GM23338 (cell line): ENCODE results near the gene PRKX. TPM values are rescaled to one million over a fixed set of nuclear protein-coding genes. Genes with fewer than 3 reads are reported as not detected.
"Not testable (repeated sequence)": the region's sequence is repeated elsewhere in the genome, so short reads cannot be mapped to it uniquely, and the experiment has no call there.

ENCODE experiments used
- ATAC-seq: fragments of 200-7000 bp; cut with Tn5 transposase; 3 replicates; pipeline ENCODE4 v1.9.1; 2020
- DNase-seq: peaks from one replicate; pipeline ENCODE4 v3.0.0-alpha.2; 2015; ENCODE audit warnings: low spot score
- H2AFZ ChIP-seq: fragments of 200-600 bp; sonication (generic); 2 replicates; pipeline ENCODE4 v1.8.0; 2016; ENCODE audit warnings: antibody characterized with exemption, mild to moderate bottlenecking, moderate library complexity
- H3F3A ChIP-seq: fragments of 200-600 bp; sonication (generic); replicated peaks from 2 replicates; pipeline ENCODE4 v1.8.0; 2017; ENCODE audit warnings: antibody characterized with exemption, mixed run types, low read depth
- H3K27ac ChIP-seq: fragments of 200-600 bp; sonication (generic); 2 replicates; pipeline ENCODE4 v1.6.1; 2016; ENCODE audit warnings: low read depth
- H3K27me3 ChIP-seq: fragments of 200-600 bp; sonication (generic); 2 replicates; pipeline ENCODE4 v1.8.0; 2016; ENCODE audit warnings: mild to moderate bottlenecking, mixed run types, moderate library complexity; ENCODE audit not compliant: insufficient read depth
- H3K36me3 ChIP-seq: fragments of 200-600 bp; sonication (generic); 2 replicates; pipeline ENCODE4 v1.8.0; 2016; ENCODE audit warnings: mild to moderate bottlenecking; ENCODE audit not compliant: insufficient read depth
- H3K4me1 ChIP-seq: fragments of 200-600 bp; sonication (generic); 2 replicates; pipeline ENCODE4 v1.8.0; 2016; ENCODE audit warnings: mild to moderate bottlenecking, moderate library complexity; ENCODE audit not compliant: insufficient read depth
- H3K4me2 ChIP-seq: fragments of 200-600 bp; sonication (generic); 2 replicates; pipeline ENCODE4 v1.7.1; 2017; ENCODE audit warnings: mixed run types
- H3K4me3 ChIP-seq: fragments of 200-600 bp; sonication (generic); 2 replicates; pipeline ENCODE4 v1.6.1; 2016; ENCODE audit warnings: mixed run types
- H3K79me2 ChIP-seq: fragments of 200-600 bp; sonication (generic); replicated peaks from 2 replicates; pipeline ENCODE4 v1.8.0; 2017; ENCODE audit warnings: mild to moderate bottlenecking; ENCODE audit not compliant: insufficient read depth
- H3K9me2 ChIP-seq: fragments of 200-600 bp; sonication (generic); 2 replicates; pipeline ENCODE4 v1.8.0; 2017; ENCODE audit not compliant: insufficient read depth
- H4K20me1 ChIP-seq: fragments of 200-600 bp; sonication (generic); replicated peaks from 2 replicates; pipeline ENCODE4 v1.8.0; 2017; ENCODE audit warnings: mild to moderate bottlenecking; ENCODE audit not compliant: insufficient read depth
- H3K27ac Mint-ChIP-seq: 2 replicates; pipeline ENCODE4 v1.8.0; 2020; ENCODE audit warnings: inconsistent platforms, mild to moderate bottlenecking, moderate library complexity, mixed read lengths
- H3K27me3 Mint-ChIP-seq: 3 replicates; pipeline ENCODE4 v1.8.0; 2022; ENCODE audit warnings: low read depth, mild to moderate bottlenecking, moderate library complexity, mixed read lengths, inconsistent platforms; ENCODE audit not compliant: insufficient read depth, poor library complexity
- H3K36me3 Mint-ChIP-seq: 3 replicates; pipeline ENCODE4 v1.8.0; 2021; ENCODE audit warnings: low read depth, mild to moderate bottlenecking, inconsistent platforms, moderate library complexity, mixed read lengths
- H3K4me1 Mint-ChIP-seq: 3 replicates; pipeline ENCODE4 v1.8.0; 2020; ENCODE audit warnings: mild to moderate bottlenecking, inconsistent platforms, mixed read lengths
- H3K4me3 Mint-ChIP-seq: 3 replicates; pipeline ENCODE4 v1.8.0; 2021; ENCODE audit warnings: moderate library complexity, mild to moderate bottlenecking, inconsistent platforms, mixed read lengths
- H3K9me3 Mint-ChIP-seq: 3 replicates; pipeline ENCODE4 v1.8.0; 2020; ENCODE audit warnings: moderate library complexity, mild to moderate bottlenecking, inconsistent platforms, mixed read lengths
- EZH2phosphoT487 ChIP-seq: fragments of 200-600 bp; sonication (generic); IDR thresholded peaks from one replicate; pipeline ENCODE4 v1.8.1; 2018; ENCODE audit warnings: antibody characterized with exemption; ENCODE audit not compliant: unreplicated experiment
- JUNB ChIP-seq: IDR thresholded peaks from one replicate; pipeline ENCODE4 v1.6.1; 2016; ENCODE audit warnings: antibody characterized with exemption; ENCODE audit not compliant: unreplicated experiment
- STAT1 ChIP-seq: IDR thresholded peaks from one replicate; pipeline ENCODE4 v1.6.1; 2016; ENCODE audit warnings: antibody characterized with exemption; ENCODE audit not compliant: unreplicated experiment
- polyA plus RNA-seq: library from polyadenylated mRNA; unstranded; fragments of >200 nt; fragmentation: Nextera tagmentation; extraction: Ambion mirVana; gene quantifications from 2 replicates; pipeline ENCODE4 v1.2.1, GENCODE V29; 2016
- total RNA-seq: library from RNA; depleted of rRNA; stranded (reverse); fragments of >200 nt; shearing (Covaris generic); gene quantifications from 2 replicates; pipeline ENCODE4 v1.2.3, GENCODE V29; 2014
- TF ChIP-seq, protein P1 (sequence below): IDR thresholded peaks from one replicate; pipeline ENCODE4 v1.6.1; 2018; ENCODE audit warnings: antibody characterized with exemption; ENCODE audit not compliant: unreplicated experiment
- TF ChIP-seq, protein P2 (sequence below): fragments of 250-450 bp; sonication (Bioruptor Pico); IDR thresholded peaks from 2 replicates; pipeline ENCODE4 v1.5.0; 2020; ENCODE audit warnings: mild to moderate bottlenecking, moderate library complexity
- TF ChIP-seq, protein P3 (sequence below), 2 experiments: fragments of 200-600 bp in 1 of 2; sonication (generic) in 1 of 2; conservative IDR thresholded peaks; 2 replicates each; pipeline versions ENCODE4 v1.5.1 to v1.6.1; 2016 to 2017; ENCODE audit warnings: antibody characterized with exemption in 2 of 2, low read depth in 2 of 2, mild to moderate bottlenecking in 2 of 2, moderate library complexity in 1 of 2

The PRKX gene
- total and polyA plus RNA-seq, 2 experiments from 2014 or later, result 12.9 to 43.5 TPM

DNA sequence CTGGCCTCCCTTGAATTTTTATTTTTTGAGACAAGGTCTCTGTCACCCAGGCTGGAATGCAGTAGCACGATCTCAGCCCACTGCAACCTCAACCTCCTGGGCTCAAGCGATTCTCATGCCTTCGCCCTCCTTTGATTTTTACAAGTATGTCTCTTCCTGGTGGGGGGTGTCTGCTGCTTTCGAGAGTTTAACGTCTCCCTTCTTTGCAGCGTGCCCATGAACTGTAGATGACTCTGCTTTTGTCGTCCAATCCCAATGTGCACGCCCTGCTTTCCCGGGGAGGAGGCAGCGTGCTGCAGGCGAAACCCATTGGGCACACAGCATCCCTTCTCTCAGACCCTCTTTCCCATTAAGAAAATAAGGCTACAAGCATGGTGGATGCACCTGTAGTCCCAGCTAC is 7.0 kb downstream of the PRKX start:
- Histone ChIP-seq H3K4me1 (no peaks in the 10 kb centered on the region), H2AFZ (no peak overlapping the region), H3K79me2 (peaks cover 56% of the 10 kb centered on the region), H4K20me1 (no peaks in the 10 kb centered on the region; the same call in 1 of the 2 replicates), H3K4me3 (no peak overlapping the region), H3K4me2 (no peak overlapping the region), H3K27me3 (no peaks in the 10 kb centered on the region), H3K27ac (no peak overlapping the region), H3K36me3 (no peaks in the 10 kb centered on the region), H3K9me2 (no peaks in the 10 kb centered on the region), H3F3A (no peaks in the 10 kb centered on the region)
- Mint-ChIP-seq H3K27ac (no peak overlapping the region), H3K4me1 (peaks cover 18% of the 10 kb centered on the region), H3K4me3 (no peak overlapping the region), H3K27me3 (peaks cover 6% of the 10 kb centered on the region), H3K36me3 (peaks cover 11% of the 10 kb centered on the region; the same call in 2 of the 3 replicates), H3K9me3 (no peaks in the 10 kb centered on the region; the same call in 2 of the 3 replicates)
- no peak for ATAC-seq
- no peak for DNase-seq
- TF ChIP-seq, protein P1, sequence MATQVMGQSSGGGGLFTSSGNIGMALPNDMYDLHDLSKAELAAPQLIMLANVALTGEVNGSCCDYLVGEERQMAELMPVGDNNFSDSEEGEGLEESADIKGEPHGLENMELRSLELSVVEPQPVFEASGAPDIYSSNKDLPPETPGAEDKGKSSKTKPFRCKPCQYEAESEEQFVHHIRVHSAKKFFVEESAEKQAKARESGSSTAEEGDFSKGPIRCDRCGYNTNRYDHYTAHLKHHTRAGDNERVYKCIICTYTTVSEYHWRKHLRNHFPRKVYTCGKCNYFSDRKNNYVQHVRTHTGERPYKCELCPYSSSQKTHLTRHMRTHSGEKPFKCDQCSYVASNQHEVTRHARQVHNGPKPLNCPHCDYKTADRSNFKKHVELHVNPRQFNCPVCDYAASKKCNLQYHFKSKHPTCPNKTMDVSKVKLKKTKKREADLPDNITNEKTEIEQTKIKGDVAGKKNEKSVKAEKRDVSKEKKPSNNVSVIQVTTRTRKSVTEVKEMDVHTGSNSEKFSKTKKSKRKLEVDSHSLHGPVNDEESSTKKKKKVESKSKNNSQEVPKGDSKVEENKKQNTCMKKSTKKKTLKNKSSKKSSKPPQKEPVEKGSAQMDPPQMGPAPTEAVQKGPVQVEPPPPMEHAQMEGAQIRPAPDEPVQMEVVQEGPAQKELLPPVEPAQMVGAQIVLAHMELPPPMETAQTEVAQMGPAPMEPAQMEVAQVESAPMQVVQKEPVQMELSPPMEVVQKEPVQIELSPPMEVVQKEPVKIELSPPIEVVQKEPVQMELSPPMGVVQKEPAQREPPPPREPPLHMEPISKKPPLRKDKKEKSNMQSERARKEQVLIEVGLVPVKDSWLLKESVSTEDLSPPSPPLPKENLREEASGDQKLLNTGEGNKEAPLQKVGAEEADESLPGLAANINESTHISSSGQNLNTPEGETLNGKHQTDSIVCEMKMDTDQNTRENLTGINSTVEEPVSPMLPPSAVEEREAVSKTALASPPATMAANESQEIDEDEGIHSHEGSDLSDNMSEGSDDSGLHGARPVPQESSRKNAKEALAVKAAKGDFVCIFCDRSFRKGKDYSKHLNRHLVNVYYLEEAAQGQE, result no peak
- TF ChIP-seq STAT1 (no peak), JUNB (no peak), EZH2phosphoT487 (no peak)
- TF ChIP-seq, protein P2, sequence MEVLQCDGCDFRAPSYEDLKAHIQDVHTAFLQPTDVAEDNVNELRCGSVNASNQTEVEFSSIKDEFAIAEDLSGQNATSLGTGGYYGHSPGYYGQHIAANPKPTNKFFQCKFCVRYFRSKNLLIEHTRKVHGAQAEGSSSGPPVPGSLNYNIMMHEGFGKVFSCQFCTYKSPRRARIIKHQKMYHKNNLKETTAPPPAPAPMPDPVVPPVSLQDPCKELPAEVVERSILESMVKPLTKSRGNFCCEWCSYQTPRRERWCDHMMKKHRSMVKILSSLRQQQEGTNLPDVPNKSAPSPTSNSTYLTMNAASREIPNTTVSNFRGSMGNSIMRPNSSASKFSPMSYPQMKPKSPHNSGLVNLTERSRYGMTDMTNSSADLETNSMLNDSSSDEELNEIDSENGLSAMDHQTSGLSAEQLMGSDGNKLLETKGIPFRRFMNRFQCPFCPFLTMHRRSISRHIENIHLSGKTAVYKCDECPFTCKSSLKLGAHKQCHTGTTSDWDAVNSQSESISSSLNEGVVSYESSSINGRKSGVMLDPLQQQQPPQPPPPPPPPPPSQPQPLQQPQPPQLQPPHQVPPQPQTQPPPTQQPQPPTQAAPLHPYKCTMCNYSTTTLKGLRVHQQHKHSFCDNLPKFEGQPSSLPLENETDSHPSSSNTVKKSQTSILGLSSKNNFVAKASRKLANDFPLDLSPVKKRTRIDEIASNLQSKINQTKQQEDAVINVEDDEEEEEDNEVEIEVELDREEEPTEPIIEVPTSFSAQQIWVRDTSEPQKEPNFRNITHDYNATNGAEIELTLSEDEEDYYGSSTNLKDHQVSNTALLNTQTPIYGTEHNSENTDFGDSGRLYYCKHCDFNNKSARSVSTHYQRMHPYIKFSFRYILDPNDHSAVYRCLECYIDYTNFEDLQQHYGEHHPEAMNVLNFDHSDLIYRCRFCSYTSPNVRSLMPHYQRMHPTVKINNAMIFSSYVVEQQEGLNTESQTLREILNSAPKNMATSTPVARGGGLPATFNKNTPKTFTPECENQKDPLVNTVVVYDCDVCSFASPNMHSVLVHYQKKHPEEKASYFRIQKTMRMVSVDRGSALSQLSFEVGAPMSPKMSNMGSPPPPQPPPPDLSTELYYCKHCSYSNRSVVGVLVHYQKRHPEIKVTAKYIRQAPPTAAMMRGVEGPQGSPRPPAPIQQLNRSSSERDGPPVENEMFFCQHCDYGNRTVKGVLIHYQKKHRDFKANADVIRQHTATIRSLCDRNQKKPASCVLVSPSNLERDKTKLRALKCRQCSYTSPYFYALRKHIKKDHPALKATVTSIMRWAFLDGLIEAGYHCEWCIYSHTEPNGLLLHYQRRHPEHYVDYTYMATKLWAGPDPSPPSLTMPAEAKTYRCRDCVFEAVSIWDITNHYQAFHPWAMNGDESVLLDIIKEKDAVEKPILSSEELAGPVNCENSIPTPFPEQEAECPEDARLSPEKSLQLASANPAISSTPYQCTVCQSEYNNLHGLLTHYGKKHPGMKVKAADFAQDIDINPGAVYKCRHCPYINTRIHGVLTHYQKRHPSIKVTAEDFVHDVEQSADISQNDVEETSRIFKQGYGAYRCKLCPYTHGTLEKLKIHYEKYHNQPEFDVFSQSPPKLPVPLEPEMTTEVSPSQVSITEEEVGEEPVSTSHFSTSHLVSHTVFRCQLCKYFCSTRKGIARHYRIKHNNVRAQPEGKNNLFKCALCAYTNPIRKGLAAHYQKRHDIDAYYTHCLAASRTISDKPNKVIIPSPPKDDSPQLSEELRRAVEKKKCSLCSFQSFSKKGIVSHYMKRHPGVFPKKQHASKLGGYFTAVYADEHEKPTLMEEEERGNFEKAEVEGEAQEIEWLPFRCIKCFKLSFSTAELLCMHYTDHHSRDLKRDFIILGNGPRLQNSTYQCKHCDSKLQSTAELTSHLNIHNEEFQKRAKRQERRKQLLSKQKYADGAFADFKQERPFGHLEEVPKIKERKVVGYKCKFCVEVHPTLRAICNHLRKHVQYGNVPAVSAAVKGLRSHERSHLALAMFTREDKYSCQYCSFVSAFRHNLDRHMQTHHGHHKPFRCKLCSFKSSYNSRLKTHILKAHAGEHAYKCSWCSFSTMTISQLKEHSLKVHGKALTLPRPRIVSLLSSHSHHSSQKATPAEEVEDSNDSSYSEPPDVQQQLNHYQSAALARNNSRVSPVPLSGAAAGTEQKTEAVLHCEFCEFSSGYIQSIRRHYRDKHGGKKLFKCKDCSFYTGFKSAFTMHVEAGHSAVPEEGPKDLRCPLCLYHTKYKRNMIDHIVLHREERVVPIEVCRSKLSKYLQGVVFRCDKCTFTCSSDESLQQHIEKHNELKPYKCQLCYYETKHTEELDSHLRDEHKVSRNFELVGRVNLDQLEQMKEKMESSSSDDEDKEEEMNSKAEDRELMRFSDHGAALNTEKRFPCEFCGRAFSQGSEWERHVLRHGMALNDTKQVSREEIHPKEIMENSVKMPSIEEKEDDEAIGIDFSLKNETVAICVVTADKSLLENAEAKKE, result no peak
- TF ChIP-seq, protein P3, sequence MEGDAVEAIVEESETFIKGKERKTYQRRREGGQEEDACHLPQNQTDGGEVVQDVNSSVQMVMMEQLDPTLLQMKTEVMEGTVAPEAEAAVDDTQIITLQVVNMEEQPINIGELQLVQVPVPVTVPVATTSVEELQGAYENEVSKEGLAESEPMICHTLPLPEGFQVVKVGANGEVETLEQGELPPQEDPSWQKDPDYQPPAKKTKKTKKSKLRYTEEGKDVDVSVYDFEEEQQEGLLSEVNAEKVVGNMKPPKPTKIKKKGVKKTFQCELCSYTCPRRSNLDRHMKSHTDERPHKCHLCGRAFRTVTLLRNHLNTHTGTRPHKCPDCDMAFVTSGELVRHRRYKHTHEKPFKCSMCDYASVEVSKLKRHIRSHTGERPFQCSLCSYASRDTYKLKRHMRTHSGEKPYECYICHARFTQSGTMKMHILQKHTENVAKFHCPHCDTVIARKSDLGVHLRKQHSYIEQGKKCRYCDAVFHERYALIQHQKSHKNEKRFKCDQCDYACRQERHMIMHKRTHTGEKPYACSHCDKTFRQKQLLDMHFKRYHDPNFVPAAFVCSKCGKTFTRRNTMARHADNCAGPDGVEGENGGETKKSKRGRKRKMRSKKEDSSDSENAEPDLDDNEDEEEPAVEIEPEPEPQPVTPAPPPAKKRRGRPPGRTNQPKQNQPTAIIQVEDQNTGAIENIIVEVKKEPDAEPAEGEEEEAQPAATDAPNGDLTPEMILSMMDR (conservative IDR thresholded peaks at IDR 0.05; ENCODE audit: low read depth in 2 of 2), result no peak

DNA sequence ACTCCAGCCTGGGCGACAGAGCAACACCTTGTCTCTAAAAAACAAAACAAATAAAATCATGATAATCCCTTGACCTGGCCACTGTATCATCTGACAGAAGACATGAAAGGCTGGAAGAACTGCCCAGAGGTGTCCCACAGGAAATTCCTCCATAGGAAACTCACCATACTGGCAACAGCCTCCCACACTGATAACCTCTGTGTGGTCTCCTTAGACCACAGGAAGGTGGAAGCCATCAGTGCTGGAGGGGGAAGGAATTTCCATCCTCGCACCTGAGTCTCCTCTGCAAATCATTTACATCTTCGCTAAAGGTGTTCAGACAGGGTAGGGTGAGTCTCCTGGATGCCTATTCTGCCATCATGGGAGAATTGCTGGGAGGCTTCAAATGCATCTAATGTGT is 10.2 kb downstream of the PRKX start:
- H3K27me3 Mint-ChIP-seq, H3K4me3 ChIP-seq, DNase-seq, H3K27me3 ChIP-seq, ATAC-seq, H3K4me2 ChIP-seq, H2AFZ ChIP-seq, H3K4me1 ChIP-seq, H3K36me3 ChIP-seq, H3K4me3 Mint-ChIP-seq, H3K9me3 Mint-ChIP-seq, H4K20me1 ChIP-seq, H3K9me2 ChIP-seq, H3F3A ChIP-seq, H3K27ac ChIP-seq, H3K36me3 Mint-ChIP-seq: not testable (repeated sequence)
- H3K79me2 ChIP-seq, result peaks cover 61% of the 10 kb centered on the region
- H3K27ac Mint-ChIP-seq, result peak overlapping the region; percentile 63; the same call in 1 of the 2 replicates
- H3K4me1 Mint-ChIP-seq, result peaks cover 24% of the 10 kb centered on the region

DNA sequence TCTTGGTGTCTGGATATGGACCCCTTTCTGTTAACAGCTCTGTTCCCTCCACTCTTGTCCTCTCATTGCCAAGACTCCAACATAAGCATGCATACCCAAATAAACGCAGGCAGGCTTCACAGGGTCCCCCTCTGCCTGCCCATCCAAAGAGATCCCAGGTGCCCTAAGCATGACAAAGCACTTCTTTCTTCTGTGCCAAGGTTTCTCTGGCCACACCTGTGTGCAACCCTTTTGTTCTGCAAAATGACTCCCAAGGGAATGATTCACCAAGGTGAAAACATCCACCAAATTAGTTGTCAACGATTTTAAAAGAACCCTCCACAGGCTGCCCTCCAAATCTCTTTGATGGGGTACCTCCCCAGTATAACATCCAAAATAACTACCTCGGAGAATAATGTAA is 11.4 kb downstream of the PRKX start:
- H3F3A ChIP-seq, H3K9me2 ChIP-seq, H3K27me3 ChIP-seq, H4K20me1 ChIP-seq, H3K4me3 ChIP-seq, H3K4me1 ChIP-seq, H3K27me3 Mint-ChIP-seq, H3K9me3 Mint-ChIP-seq, H3K27ac ChIP-seq, H2AFZ ChIP-seq, H3K36me3 ChIP-seq, H3K36me3 Mint-ChIP-seq, H3K4me2 ChIP-seq: not testable (repeated sequence)
- Mint-ChIP-seq H3K27ac (peak overlapping the region; percentile 94), H3K4me3 (0 out of 3 replicates have a peak overlapping the region, but pooled peaks have one; percentile 32), H3K4me1 (peaks cover 24% of the 10 kb centered on the region)
- peaks cover 67% of the 10 kb centered on the region for H3K79me2 ChIP-seq
- DNase-seq (peak; percentile 26), ATAC-seq (peak; percentile 87)
